Stimulated activated CD4-positive, alpha-beta T cell treated with anti-CD3 and anti-CD28 coated beads, Interleukin-2, amount 100 ng/mL, for 24 hours (primary cell): ENCODE results near the gene THSD4.
"Not testable (repeated sequence)": the region's sequence is repeated elsewhere in the genome, so short reads cannot be mapped to it uniquely, and the experiment has no call there.

Experiments used
- DNase-seq, 2 donors: peaks; one replicate each; pipeline ENCODE4 v3.0.0-alpha.2; 2020

THSD4 gene

GRCh38 chr15:71648095-71648494 lies 532.8 kb downstream of the THSD4 start:
- no peak for DNase-seq

GRCh38 chr15:71649894-71650293 lies 534.6 kb downstream of the THSD4 start:
- DNase-seq = no peak

- no peak for DNase-seq
Observed at GRCh38 chr15:71650603-71651002, 535.3 kb downstream of the THSD4 start.

GRCh38 chr15:71651750-71652186 lies 536.5 kb downstream of the THSD4 start:
- no peak for DNase-seq

- DNase-seq = no peak
Observed at GRCh38 chr15:71654042-71654719, 538.9 kb downstream of the THSD4 start.

GRCh38 chr15:71654720-71655174 lies 539.5 kb downstream of the THSD4 start:
- no peak for DNase-seq

GRCh38 chr15:71656425-71656824 lies 541.2 kb downstream of the THSD4 start:
- DNase-seq = no peak

- no peak for DNase-seq
Observed at GRCh38 chr15:71657141-71657540, 541.9 kb downstream of the THSD4 start.

- no peak for DNase-seq
Observed at GRCh38 chr15:71658036-71658435, 542.8 kb downstream of the THSD4 start.

GRCh38 chr15:71658827-71659729 lies 543.8 kb downstream of the THSD4 start:
- DNase-seq = no peak

GRCh38 chr15:71659730-71660067 lies 544.4 kb downstream of the THSD4 start:
- no peak for DNase-seq

- DNase-seq = no peak
Observed at GRCh38 chr15:71660501-71660900, 545.2 kb downstream of the THSD4 start.

GRCh38 chr15:71662306-71662705 lies 547.0 kb downstream of the THSD4 start:
- no peak for DNase-seq

GRCh38 chr15:71664622-71665021 lies 549.4 kb downstream of the THSD4 start:
- no peak for DNase-seq

- no peak for DNase-seq
Observed at GRCh38 chr15:71666763-71667620, 551.7 kb downstream of the THSD4 start.

- DNase-seq = no peak
Observed at GRCh38 chr15:71669688-71670087, 554.4 kb downstream of the THSD4 start.

GRCh38 chr15:71670222-71670621 lies 555.0 kb downstream of the THSD4 start:
- DNase-seq = not testable (repeated sequence)

- DNase-seq = no peak
Observed at GRCh38 chr15:71674354-71674753, 559.1 kb downstream of the THSD4 start.

- DNase-seq = no peak
Observed at GRCh38 chr15:71677352-71677751, 562.1 kb downstream of the THSD4 start.

GRCh38 chr15:71677766-71678165 lies 562.5 kb downstream of the THSD4 start:
- no peak for DNase-seq

- no peak for DNase-seq
Observed at GRCh38 chr15:71678191-71678590, 562.9 kb downstream of the THSD4 start.

- no peak for DNase-seq
Observed at GRCh38 chr15:71678605-71679004, 563.3 kb downstream of the THSD4 start.

GRCh38 chr15:71679223-71679792 lies 564.0 kb downstream of the THSD4 start:
- DNase-seq = no peak
